Progenitor cell of endocrine pancreas (in vitro differentiated cells): ENCODE measurements around the gene RSPH9. TPM values are rescaled to one million over a fixed set of nuclear protein-coding genes. Genes with fewer than 3 reads are reported as not detected.
A peak's percentile ranks its signal among the peaks of the same experiment; 100 is the strongest.
"Not testable (repeated sequence)": the region's sequence is repeated elsewhere in the genome, so short reads cannot be mapped to it uniquely, and the experiment has no call there.

ENCODE experiments used
- DNase-seq: peaks from one replicate; pipeline ENCODE4 v3.0.0; 2021; ENCODE audit warnings: low spot score; ENCODE audit not compliant: unreplicated experiment
- H3K27ac Mint-ChIP-seq: 2 replicates; pipeline ENCODE4 v1.8.0; 2021; ENCODE audit warnings: mild to moderate bottlenecking, moderate library complexity, mixed read lengths
- H3K27me3 Mint-ChIP-seq: 2 replicates; pipeline ENCODE4 v1.8.0; 2021; ENCODE audit warnings: mixed read lengths
- H3K36me3 Mint-ChIP-seq: 2 replicates; pipeline ENCODE4 v1.8.0; 2022; ENCODE audit warnings: mixed read lengths; ENCODE audit not compliant: insufficient read depth
- H3K4me1 Mint-ChIP-seq: 2 replicates; pipeline ENCODE4 v1.8.0; 2021; ENCODE audit warnings: low read depth, mixed read lengths
- H3K4me3 Mint-ChIP-seq: 2 replicates; pipeline ENCODE4 v1.8.0; 2021; ENCODE audit warnings: low read depth, mild to moderate bottlenecking, moderate library complexity, mixed read lengths
- H3K9me3 Mint-ChIP-seq: 2 replicates; pipeline ENCODE4 v1.8.0; 2021; ENCODE audit warnings: low read depth, mixed read lengths
- CTCF ChIP-seq: fragments of 200-600 bp; sonication (generic); IDR thresholded peaks from one replicate; pipeline ENCODE4 v1.5.0; 2021; ENCODE audit warnings: antibody characterized with exemption, mild to moderate bottlenecking; ENCODE audit not compliant: unreplicated experiment
- total RNA-seq: library from RNA; stranded (reverse); gene quantifications from 2 replicates; pipeline ENCODE4 v1.2.1, GENCODE V29; 2021

RSPH9 gene
- total RNA-seq, 1 donor from 2014 or later, result 0.29 TPM

GRCh38 chr6:43698584-43699349, 53.9 kb downstream of the RSPH9 start:
- no peaks in the 10 kb centered on the region for H3K9me3 Mint-ChIP-seq
- H3K4me1 Mint-ChIP-seq, result peaks cover 55% of the 10 kb centered on the region
- H3K27me3 Mint-ChIP-seq, result no peaks in the 10 kb centered on the region
- TF ChIP-seq CTCF, result no peak
- H3K4me3 Mint-ChIP-seq, result no peak overlapping the region
- no peaks in the 10 kb centered on the region for H3K36me3 Mint-ChIP-seq
- peak overlapping the region; percentile 96 for H3K27ac Mint-ChIP-seq
- DNase-seq, result no peak

- Mint-ChIP-seq H3K4me1 (peaks cover 60% of the 10 kb centered on the region), H3K27ac (peak overlapping the region; percentile 96), H3K4me3 (no peak overlapping the region), H3K36me3 (no peaks in the 10 kb centered on the region), H3K27me3 (no peaks in the 10 kb centered on the region), H3K9me3 (no peaks in the 10 kb centered on the region)
- no peak for TF ChIP-seq CTCF
- DNase-seq, result no peak
Measured at GRCh38 chr6:43699564-43700186, 54.8 kb downstream of the RSPH9 start.

- DNase-seq, H3K9me3 Mint-ChIP-seq, H3K36me3 Mint-ChIP-seq, H3K27ac Mint-ChIP-seq, H3K27me3 Mint-ChIP-seq, H3K4me3 Mint-ChIP-seq: not testable (repeated sequence)
- H3K4me1 Mint-ChIP-seq, result peaks cover 59% of the 10 kb centered on the region
Measured at GRCh38 chr6:43700939-43701560, 56.2 kb downstream of the RSPH9 start.

- Mint-ChIP-seq H3K4me1 (peaks cover 69% of the 10 kb centered on the region), H3K4me3 (no peak overlapping the region), H3K27me3 (peaks cover 7% of the 10 kb centered on the region), H3K9me3 (no peaks in the 10 kb centered on the region), H3K36me3 (no peaks in the 10 kb centered on the region), H3K27ac (peak overlapping the region; percentile 93)
- DNase-seq, result no peak
- TF ChIP-seq CTCF, result no peak
Measured at GRCh38 chr6:43702171-43702533, 57.3 kb downstream of the RSPH9 start.

GRCh38 chr6:43702534-43703440, 58.0 kb downstream of the RSPH9 start:
- Mint-ChIP-seq H3K27ac (peak overlapping the region; percentile 93), H3K36me3 (no peaks in the 10 kb centered on the region), H3K27me3 (peaks cover 7% of the 10 kb centered on the region), H3K4me1 (peaks cover 71% of the 10 kb centered on the region), H3K4me3 (no peak overlapping the region), H3K9me3 (no peaks in the 10 kb centered on the region)
- TF ChIP-seq CTCF, result no peak
- peak; percentile 59 for DNase-seq
